HCT116 (cell line): ENCODE results near the gene BCL2L15. TPM values are rescaled to one million over a fixed set of nuclear protein-coding genes. Genes with fewer than 3 reads are reported as not detected.

Source experiments
- ATAC-seq: fragments of 200-7000 bp; cut with Tn5 transposase; 2 replicates; pipeline ENCODE4 v1.9.1; 2020; ENCODE audit warnings: mild to moderate bottlenecking, moderate library complexity
- BruUV-seq: library from RNA; stranded (reverse); fragments of 400-500 nt; replicated peaks from 2 replicates; lab custom pipeline; 2021; lab: Mats Ljungman, UMichigan
- CTCF ChIA-PET: fragments of 300-600 bp; sonication (Branson Sonifier 250); formaldehyde crosslinking; loops from one replicate; lab custom pipeline; 2021; ENCODE audit warnings: antibody characterized with exemption; lab: Charles Lee
- POLR2A ChIA-PET: fragments of 300-600, 350-600 bp; sonication (Branson Sonifier 250); formaldehyde crosslinking; loops from one replicate; lab custom pipeline; 2021; ENCODE audit warnings: antibody characterized with exemption; lab: Charles Lee
- RAD21 ChIA-PET, 2 experiments: fragments of 300-600 bp; sonication (Branson Sonifier 250); formaldehyde crosslinking; loops; one replicate each; lab custom pipeline; 2023; ENCODE audit warnings: low total read pairs in 2 of 2; ENCODE audit not compliant: uncharacterized antibody in 2 of 2, unreplicated experiment in 2 of 2, low non-redundant PET in 1 of 2; lab: Charles Lee
- DNase-seq: peaks from one replicate; pipeline ENCODE4 v3.0.0-alpha.2; 2010; ENCODE audit warnings: low read depth, low spot score
- H2AFZ ChIP-seq: fragments of 200-600 bp; shearing (Covaris generic), sonication (generic); 2 replicates; pipeline ENCODE4 v1.6.1; 2017; ENCODE audit warnings: low read depth, mixed run types, mixed read lengths, antibody characterized with exemption, low read length; ENCODE audit not compliant: poor library complexity, severe bottlenecking
- H3K27ac ChIP-seq: 2 replicates; pipeline ENCODE4 v1.5.1; 2012; ENCODE audit warnings: low read depth, low read length
- H3K27me3 ChIP-seq: fragments of 200-600 bp; sonication (generic); 2 replicates; pipeline ENCODE4 v1.6.1; 2016; ENCODE audit warnings: mixed run types, low read length, mixed read lengths; ENCODE audit not compliant: insufficient read depth
- H3K36me3 ChIP-seq, 2 experiments: fragments of 200-500 bp in 1 of 2; fragments of 200-600 bp in 1 of 2; sonication (Bioruptor generic) in 1 of 2; sonication (generic) in 1 of 2; 2 replicates each; pipeline versions ENCODE4 v1.5.1 to v1.6.1; 2014 to 2016; ENCODE audit warnings: low read length in 2 of 2, inconsistent platforms in 1 of 2, mixed read lengths in 1 of 2, mixed run types in 1 of 2; ENCODE audit not compliant: insufficient read depth in 2 of 2, control insufficient read depth in 1 of 2
- H3K4me1 ChIP-seq, 2 experiments: fragments of 200-600 bp in 1 of 2; sonication (generic) in 1 of 2; 2 replicates each; pipeline versions ENCODE4 v1.5.1 to v1.6.1; 2012 to 2017; ENCODE audit warnings: low read length in 2 of 2, inconsistent platforms in 1 of 2, mild to moderate bottlenecking in 1 of 2, mixed read lengths in 1 of 2, mixed run types in 1 of 2, moderate library complexity in 1 of 2; ENCODE audit not compliant: insufficient read depth in 2 of 2, control insufficient read depth in 1 of 2
- H3K4me2 ChIP-seq: fragments of 200-600 bp; sonication (generic); 2 replicates; pipeline ENCODE4 v1.6.1; 2017; ENCODE audit warnings: mixed run types, low read length, mixed read lengths
- H3K4me3 ChIP-seq, 2 experiments: fragments of 200-600 bp in 1 of 2; sonication (generic) in 1 of 2; replicated peaks in 1 of 2; 2 replicates each; pipeline ENCODE4 v1.5.1; 2011 to 2016; ENCODE audit warnings: low read length in 2 of 2, control low read depth in 1 of 2, low read depth in 1 of 2, mild to moderate bottlenecking in 1 of 2, mixed read lengths in 1 of 2, mixed run types in 1 of 2
- H3K79me2 ChIP-seq: fragments of 200-600 bp; sonication (generic); 2 replicates; pipeline ENCODE4 v1.6.1; 2017; ENCODE audit warnings: mild to moderate bottlenecking, mixed run types, low read length, moderate library complexity, mixed read lengths; ENCODE audit not compliant: insufficient read depth
- H3K9ac ChIP-seq: fragments of 200-600 bp; sonication (generic); 2 replicates; pipeline ENCODE4 v1.6.1; 2016; ENCODE audit warnings: low read length, mixed read lengths
- H3K9me2 ChIP-seq: fragments of 200-600 bp; sonication (generic), shearing (Covaris generic); 2 replicates; pipeline ENCODE4 v1.6.1; 2017; ENCODE audit warnings: mixed run types, mild to moderate bottlenecking, moderate library complexity; ENCODE audit not compliant: insufficient read depth
- H3K9me3 ChIP-seq, 2 experiments: fragments of 200-500 bp in 1 of 2; fragments of 200-600 bp in 1 of 2; sonication (Bioruptor generic) in 1 of 2; sonication (generic) in 1 of 2; 2 replicates each; pipeline ENCODE4 v1.6.1; 2014 to 2017; ENCODE audit warnings: low read length in 2 of 2, mixed read lengths in 2 of 2, inconsistent platforms in 1 of 2, low read depth in 1 of 2, mild to moderate bottlenecking in 1 of 2, mixed run types in 1 of 2, moderate library complexity in 1 of 2; ENCODE audit not compliant: control insufficient read depth in 1 of 2, insufficient read depth in 1 of 2
- H4K20me1 ChIP-seq: fragments of 200-600 bp; sonication (generic), shearing (Covaris generic); 2 replicates; pipeline ENCODE4 v1.6.1; 2017; ENCODE audit warnings: mixed run types, mild to moderate bottlenecking, moderate library complexity; ENCODE audit not compliant: insufficient read depth
- CBX3 ChIP-seq: IDR thresholded peaks from 2 replicates; pipeline ENCODE4 v1.6.1; 2012; ENCODE audit warnings: low read depth
- CTCF ChIP-seq, 3 experiments: fragments of 200-600 bp in 1 of 3; sonication (generic) in 1 of 3; IDR thresholded peaks in 2 of 3; conservative IDR thresholded peaks in 1 of 3; 2 replicates each; pipeline ENCODE4 v1.5.1; 2012 to 2017; ENCODE audit warnings: low read depth in 2 of 3, low read length in 2 of 3, antibody characterized with exemption in 1 of 3, borderline replicate concordance in 1 of 3, control low read depth in 1 of 3, mild to moderate bottlenecking in 1 of 3, mixed read lengths in 1 of 3, mixed run types in 1 of 3, moderate library complexity in 1 of 3; ENCODE audit not compliant: insufficient read depth in 1 of 3
- EGR1 ChIP-seq: IDR thresholded peaks from 2 replicates; pipeline ENCODE4 v1.6.1; 2012; ENCODE audit warnings: low read depth
- ELF1 ChIP-seq: IDR thresholded peaks from 2 replicates; pipeline ENCODE4 v1.6.1; 2012; ENCODE audit warnings: low read depth, borderline replicate concordance
- FOSL1 ChIP-seq: IDR thresholded peaks from 2 replicates; pipeline ENCODE4 v1.6.1; 2012; ENCODE audit warnings: low read depth
- MAX ChIP-seq: IDR thresholded peaks from 2 replicates; pipeline ENCODE4 v1.6.1; 2012
- POLR2AphosphoS5 ChIP-seq: IDR thresholded peaks from 2 replicates; pipeline ENCODE4 v1.6.1; 2011; ENCODE audit warnings: mild to moderate bottlenecking, low read depth, low read length, moderate library complexity
- RAD21 ChIP-seq: IDR thresholded peaks from 2 replicates; pipeline ENCODE4 v1.6.1; 2012; ENCODE audit warnings: low read depth, mild to moderate bottlenecking
- REST ChIP-seq: IDR thresholded peaks from 2 replicates; pipeline ENCODE4 v1.6.1; 2012; ENCODE audit warnings: low read depth
- SIN3A ChIP-seq: IDR thresholded peaks from 2 replicates; pipeline ENCODE4 v1.6.1; 2012; ENCODE audit warnings: low read depth
- SP1 ChIP-seq: IDR thresholded peaks from 2 replicates; pipeline ENCODE4 v1.6.1; 2012; ENCODE audit warnings: low read depth
- TCF7L2 ChIP-seq: IDR thresholded peaks from 2 replicates; pipeline ENCODE4 v1.7.0; 2011; ENCODE audit warnings: borderline replicate concordance, inconsistent platforms; ENCODE audit not compliant: insufficient read depth, insufficient read length; ENCODE audit errors: extremely low read depth
- ZBTB33 ChIP-seq: IDR thresholded peaks from 2 replicates; pipeline ENCODE4 v1.6.1; 2011; ENCODE audit warnings: mild to moderate bottlenecking, low read length, moderate library complexity; ENCODE audit not compliant: insufficient replicate concordance; ENCODE audit errors: extremely low read depth
- ZFX ChIP-seq: fragments of 450-650 bp; IDR thresholded peaks from 2 replicates; pipeline ENCODE4 v1.6.1; 2017
- ZNF274 ChIP-seq: fragments of 200-500 bp; sonication (Bioruptor generic); IDR thresholded peaks from 2 replicates; pipeline ENCODE4 v1.6.1; 2014; ENCODE audit warnings: mild to moderate bottlenecking, low read depth, low read length, inconsistent platforms
- intact Hi-C: fragments of 100-400 bp; cut with micrococcal nuclease; formaldehyde crosslinking; loops from 2 replicates; pipeline ENCODE4 v1.10.0; 2022
- total RNA-seq: library from RNA; stranded (reverse); gene quantifications from one replicate; pipeline ENCODE4 v1.2.1, GENCODE V29; 2021; ENCODE audit not compliant: unreplicated experiment

BCL2L15 gene
- total RNA-seq, 1 experiment from 2014 or later, result 0.54 TPM

- Histone ChIP-seq H3K9ac (peak overlapping the region; percentile 68), H3K79me2 (peaks cover 26% of the 10 kb centered on the region), H3K36me3 (peaks cover 6 to 8% of the 10 kb centered on the region in 2 experiments; a peak in 1 of 4 replicates), H3K4me1 (peaks cover 4 to 15% of the 10 kb centered on the region in 2 experiments; a peak in 3 of 4 replicates), H3K4me3 (peak overlapping the region; percentile 99), H3K27ac (peak overlapping the region; percentile 83; the same call in 1 of the 2 replicates), H4K20me1 (no peaks in the 10 kb centered on the region), H2AFZ (no peak overlapping the region), H3K27me3 (no peaks in the 10 kb centered on the region), H3K9me3 (no peaks in the 10 kb centered on the region), H3K4me2 (peak overlapping the region; percentile 86), H3K9me2 (no peaks in the 10 kb centered on the region)
- BruUV-seq, result no TSS peak
- no peak for ATAC-seq
- intact Hi-C loops, result loop anchor here (5.0 to 10.0 kb wide), 2 partner anchors 66 to 769 kb away; no protein-coding TSS in a partner anchor
- ChIA-PET CTCF (no interaction called here), POLR2A (interaction anchor here (0.7 to 3.4 kb wide), 2 partner anchors 21 to 26 kb away, joined by 4 to 24 read pairs; partner anchors contain the start of gene HIPK1), RAD21 (interaction anchor here in 1 of 2 experiments (0.7 kb wide), 1 partner anchor 48 kb away, joined by 3 read pairs; no protein-coding TSS in a partner anchor)
- TF ChIP-seq RAD21, result no peak
- no peak for TF ChIP-seq FOSL1
- no peak for TF ChIP-seq ZNF274
- TF ChIP-seq CTCF (IDR thresholded peaks at IDR 0.05 in 2 of 3, conservative IDR thresholded peaks at IDR 0.05 in 1 of 3; ENCODE audit: borderline replicate concordance in 1 of 3, insufficient read depth in 1 of 3, low read depth in 2 of 3, low read length in 2 of 3), result no peak
- TF ChIP-seq POLR2AphosphoS5, result no peak
- no peak for TF ChIP-seq EGR1
- no peak for TF ChIP-seq REST
- no peak for TF ChIP-seq SIN3A
- no peak for TF ChIP-seq SP1
- TF ChIP-seq MAX, result no peak
- no peak for TF ChIP-seq ZFX
- no peak for TF ChIP-seq CBX3
- TF ChIP-seq TCF7L2, result no peak
- no peak for TF ChIP-seq ELF1
- TF ChIP-seq ZBTB33, result no peak
- DNase-seq, result no peak
These were observed 16.3 kb upstream of the BCL2L15 start for GRCh38 chr1:113903501-113904292.
